GM18873 (cell line): ENCODE data around the gene TEX10.
A peak's percentile ranks its signal among the peaks of the same experiment; 100 is the strongest.
"Not testable (repeated sequence)": the region's sequence is repeated elsewhere in the genome, so short reads cannot be mapped to it uniquely, and the experiment has no call there.

ENCODE experiments used
- ATAC-seq: cut with Tn5 transposase; IDR thresholded peaks from one replicate; pipeline ENCODE4 v1.9.1; 2021; ENCODE audit warnings: mild to moderate bottlenecking, moderate library complexity, moderate number of reproducible peaks; ENCODE audit not compliant: unreplicated experiment, low FRiP score

The TEX10 gene

DNA sequence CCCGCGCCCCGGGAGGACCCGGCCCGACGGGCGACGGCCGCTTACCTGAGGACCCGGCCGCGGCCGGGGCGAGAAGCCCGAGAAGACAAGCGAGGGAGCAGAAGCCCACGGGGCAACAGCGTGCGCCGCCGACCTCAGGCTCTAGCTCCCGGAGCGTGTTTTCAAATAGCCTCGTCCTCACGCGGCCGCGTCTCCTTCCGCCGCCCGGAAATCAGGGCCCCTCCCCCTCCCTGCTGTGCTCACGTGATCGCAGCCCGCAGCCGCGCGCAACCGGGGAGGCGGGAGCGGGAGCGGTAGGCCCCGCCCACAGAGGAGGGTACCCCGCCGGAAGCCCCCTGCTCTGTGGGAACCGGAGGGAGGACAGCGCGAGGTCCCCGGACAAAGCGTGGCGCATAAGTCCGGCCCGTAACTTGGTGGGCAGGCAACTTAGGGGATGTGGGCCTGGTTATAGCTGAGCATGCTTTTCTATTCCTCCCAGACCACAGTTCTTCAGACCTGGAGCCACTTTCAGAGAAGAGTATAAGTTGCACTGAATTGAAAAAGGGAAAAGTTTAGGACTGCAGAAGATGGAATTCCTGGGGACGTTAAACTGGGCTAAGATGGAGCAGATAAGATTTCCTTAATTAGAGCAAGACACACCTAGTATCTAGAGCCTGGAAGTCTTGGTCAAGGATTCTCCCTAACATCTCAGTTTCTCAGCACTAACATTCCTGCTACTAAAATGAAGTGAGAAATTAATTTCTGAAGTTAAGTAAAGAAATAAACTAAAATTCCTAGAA is at the start of gene TEX10:
TSS of gene TEX10 (minus strand) at position 216 of the 779 bp plus-strand sequence. CDS start 3,579 bp downstream, outside the sequence.
- ATAC-seq, result peak; percentile 58

GRCh38 chr9:100401042-100401441 is 48.3 kb upstream of the TEX10 start:
- no peak for ATAC-seq

DNA sequence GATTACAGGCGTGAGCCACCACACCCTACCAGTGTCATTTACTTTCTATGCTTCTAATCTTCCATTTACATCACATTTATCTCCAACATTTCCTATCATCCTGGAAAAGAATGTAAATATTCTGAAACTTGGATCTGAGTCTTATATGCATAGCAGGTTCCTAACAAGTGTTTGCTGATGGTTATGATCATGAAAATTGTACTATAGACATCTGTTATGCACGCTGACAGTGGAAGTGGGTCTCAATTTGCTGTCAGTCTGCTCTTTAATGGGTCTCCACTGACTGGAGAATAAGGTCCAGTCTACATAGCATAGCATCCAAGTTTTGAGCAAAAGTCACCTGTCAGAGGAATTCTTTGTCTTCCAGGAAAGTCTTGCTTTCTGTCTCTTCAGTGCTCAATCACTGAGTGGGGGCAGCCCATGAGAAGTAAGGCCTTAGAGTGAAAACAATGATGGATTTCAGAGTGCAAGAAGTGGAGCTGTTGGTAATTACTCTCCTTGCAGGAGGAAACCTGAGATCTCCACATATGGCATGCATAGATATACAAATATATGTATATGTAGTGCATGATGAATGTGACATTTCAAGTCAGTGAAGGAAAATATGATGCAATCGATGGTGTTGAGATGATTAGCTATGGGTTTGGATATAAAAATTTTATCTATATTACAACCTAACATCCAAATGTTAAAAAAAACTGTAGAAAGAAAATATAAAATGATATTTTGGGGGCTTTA is 45.0 kb upstream of the TEX10 start:
- no peak for ATAC-seq

- ATAC-seq, result no peak
These were observed 44.0 kb upstream of the TEX10 start for GRCh38 chr9:100396769-100397168.

GRCh38 chr9:100394816-100395215 is 42.1 kb upstream of the TEX10 start:
- no peak for ATAC-seq

DNA sequence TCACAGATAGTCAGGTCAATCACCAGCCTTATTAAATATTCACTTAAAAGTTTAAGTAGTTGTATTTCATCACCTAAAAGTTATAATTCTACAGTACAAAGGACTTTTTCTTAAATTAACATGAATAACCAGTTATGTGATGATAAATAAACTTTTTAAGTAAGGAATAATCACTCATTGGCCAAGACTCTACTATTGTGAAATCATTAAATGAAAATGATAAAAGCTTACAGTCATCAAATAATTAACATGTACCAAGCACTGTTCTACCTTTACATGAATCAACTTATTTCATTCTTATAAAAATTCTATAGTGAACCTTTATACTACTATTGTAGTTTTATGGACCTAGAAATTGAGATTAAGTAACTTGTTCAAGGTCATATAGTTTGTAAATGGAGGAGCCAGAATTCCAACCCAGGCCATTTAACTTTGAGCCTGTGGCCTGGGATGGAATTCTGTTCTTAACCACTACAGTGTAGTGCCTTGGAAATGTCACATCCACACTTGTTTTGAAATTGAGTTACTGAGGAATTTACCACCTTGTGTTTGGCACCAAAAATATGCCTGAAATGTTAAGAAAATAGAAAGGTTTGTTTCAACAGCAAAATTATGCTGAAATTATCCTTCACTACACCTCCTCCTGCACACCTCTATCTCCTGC is 41.4 kb upstream of the TEX10 start:
- ATAC-seq, result no peak

- ATAC-seq, result not testable (repeated sequence)
These were observed 40.2 kb upstream of the TEX10 start for GRCh38 chr9:100392989-100393388.

DNA sequence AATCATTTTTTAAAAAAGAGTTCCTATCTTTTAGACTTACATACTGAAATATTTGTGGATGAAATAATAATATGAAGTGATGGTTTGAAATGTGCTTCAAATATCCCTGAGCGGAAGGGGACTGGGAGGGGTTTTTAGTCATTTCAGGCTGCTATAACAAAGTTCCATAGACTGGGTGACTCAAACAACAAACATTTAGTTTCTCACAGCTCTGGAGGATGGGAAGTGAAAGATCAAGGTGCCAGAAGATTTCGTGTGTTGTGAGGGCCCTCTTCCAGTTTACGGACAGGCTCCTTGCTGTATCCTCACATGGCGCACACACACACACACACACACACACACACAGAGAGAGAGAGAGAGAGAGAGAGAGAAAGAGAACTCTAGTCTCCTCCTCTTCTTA is 27.1 kb upstream of the TEX10 start:
- no peak for ATAC-seq

GRCh38 chr9:100377015-100377414 is 24.3 kb upstream of the TEX10 start:
- no peak for ATAC-seq

GRCh38 chr9:100375658-100376057 is 22.9 kb upstream of the TEX10 start:
- ATAC-seq, result no peak

DNA sequence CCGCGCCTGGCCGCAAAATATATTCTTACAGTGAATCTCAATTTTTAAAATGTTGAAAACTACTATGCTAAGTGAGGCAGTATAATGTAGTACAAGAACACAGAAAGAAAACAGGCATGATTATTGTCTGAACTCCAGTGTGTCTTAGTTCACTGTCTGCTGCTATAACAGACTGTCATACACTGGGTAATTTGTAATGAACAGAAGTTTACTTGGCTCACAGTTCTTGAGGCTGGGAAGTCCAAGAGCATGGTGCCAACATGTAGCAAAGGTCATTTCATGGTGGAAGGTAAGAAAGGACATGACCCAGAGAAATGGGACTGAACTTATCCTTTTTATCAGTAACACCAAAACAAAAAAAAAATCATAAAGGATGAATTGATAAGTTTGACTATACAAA is 19.9 kb upstream of the TEX10 start:
- no peak for ATAC-seq

DNA sequence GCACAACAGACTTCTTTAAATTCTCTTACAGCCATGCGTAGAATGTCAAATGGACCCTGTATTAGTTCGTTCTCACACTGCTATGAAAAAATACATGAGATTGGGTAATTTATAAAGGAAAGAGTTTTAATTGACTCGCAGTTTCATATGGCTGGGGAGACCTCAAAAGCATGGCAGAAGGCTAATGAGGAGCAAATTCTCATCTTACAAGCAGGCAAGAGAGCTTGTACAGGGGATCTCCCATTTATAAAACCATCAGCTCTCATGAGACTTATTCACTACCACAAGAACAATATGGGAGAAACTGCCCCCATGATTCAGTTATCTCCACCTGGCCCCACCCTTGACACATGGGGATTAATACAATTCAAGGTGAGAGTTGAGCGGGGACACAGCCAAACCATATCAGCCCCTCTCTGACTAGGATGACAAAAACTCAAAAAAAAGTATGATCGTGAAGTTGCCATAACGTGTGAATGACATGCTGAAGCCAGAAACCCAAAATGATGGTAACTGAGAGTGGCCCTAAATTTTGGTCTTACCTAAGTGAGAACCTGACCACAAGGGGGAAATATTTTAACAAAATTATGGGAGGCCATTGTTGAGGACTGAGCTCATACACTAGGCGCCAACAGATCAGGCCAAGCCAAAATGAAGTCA is 17.5 kb upstream of the TEX10 start:
- ATAC-seq, result no peak

GRCh38 chr9:100368672-100369071 is 15.9 kb upstream of the TEX10 start:
- ATAC-seq, result no peak

DNA sequence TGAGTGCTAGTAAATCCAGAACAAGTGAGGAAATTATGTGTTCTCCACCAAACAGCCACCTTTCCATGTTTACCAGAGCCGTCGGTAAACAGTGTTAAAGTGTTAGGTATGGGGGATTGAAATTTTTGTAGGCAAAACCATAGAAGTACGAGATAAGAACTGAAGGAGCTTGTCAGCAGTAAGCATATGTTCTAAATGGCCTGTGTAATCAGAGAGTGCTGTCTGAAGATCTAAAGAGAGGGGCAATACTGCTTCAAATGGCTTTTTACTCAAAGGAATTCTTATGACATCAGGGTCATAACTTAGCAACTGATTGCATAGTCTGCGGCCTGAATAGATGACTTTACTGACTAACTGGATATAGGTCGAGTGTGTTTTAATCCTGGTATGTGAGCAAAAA is 13.4 kb upstream of the TEX10 start:
- no peak for ATAC-seq

DNA sequence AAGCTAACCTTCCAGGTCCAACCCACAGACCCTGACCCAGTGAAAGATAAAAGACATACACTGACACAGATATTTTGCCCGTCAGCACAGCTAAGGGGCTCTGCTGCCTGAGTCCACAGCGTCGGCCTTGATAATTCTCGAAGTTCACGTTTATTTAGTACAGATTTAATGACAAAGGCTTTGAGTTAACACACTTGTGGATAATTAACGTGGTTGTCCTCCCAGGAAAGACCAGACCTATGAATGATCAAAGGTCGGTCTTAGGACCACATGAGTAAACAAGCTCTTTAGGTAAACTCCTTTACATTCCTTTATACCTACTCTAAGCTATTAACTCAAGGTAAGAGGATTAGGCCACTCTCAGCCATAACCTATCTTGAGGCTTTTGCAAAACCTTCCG is 11.3 kb upstream of the TEX10 start:
- no peak for ATAC-seq

- ATAC-seq, result no peak
These were observed 6.3 kb upstream of the TEX10 start for GRCh38 chr9:100359057-100359456.

- ATAC-seq, result no peak
These were observed 4.8 kb upstream of the TEX10 start for GRCh38 chr9:100357501-100357900.

DNA sequence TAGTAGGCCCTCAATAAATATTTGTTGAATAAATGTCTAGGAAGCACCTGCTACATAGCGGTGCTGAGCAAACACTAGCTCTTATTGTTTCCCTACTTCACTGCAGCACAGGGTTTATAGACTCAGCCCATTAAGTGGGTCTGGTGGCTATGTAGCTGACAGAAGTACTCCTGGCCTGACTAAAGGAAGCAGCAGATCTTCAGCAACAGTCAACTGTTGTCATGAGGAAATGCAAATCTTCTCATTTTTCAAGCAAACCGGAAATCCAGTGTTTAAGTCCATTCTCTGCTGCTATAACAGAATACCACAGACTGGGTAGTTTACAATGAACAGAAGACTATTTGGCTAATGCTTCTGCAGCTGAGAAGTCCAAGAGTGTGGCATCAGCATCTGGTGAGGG is 2.8 kb upstream of the TEX10 start:
- no peak for ATAC-seq

- ATAC-seq, result no peak
These were observed 1.5 kb upstream of the TEX10 start for GRCh38 chr9:100354121-100354800.

GRCh38 chr9:100352201-100352726 is 478 bp downstream of the TEX10 start:
- ATAC-seq, result peak; percentile 31
